SK-N-MC (cell line): ENCODE data around the gene DEAF1.

ENCODE experiments used
- EZH2 ChIP-seq: fragments of 200-600 bp; sonication (generic); IDR thresholded peaks from one replicate; pipeline ENCODE4 v1.6.1; 2017; ENCODE audit warnings: antibody characterized with exemption
- FOXP2 ChIP-seq: optimal IDR thresholded peaks from 2 replicates; pipeline ENCODE3; 2011; ENCODE audit warnings: mild to moderate bottlenecking, moderate library complexity; ENCODE audit not compliant: insufficient read depth; ENCODE audit errors: extremely low read length, control extremely low read depth
- POLR2AphosphoS5 ChIP-seq: IDR thresholded peaks from 2 replicates; pipeline ENCODE4 v1.6.1; 2012; ENCODE audit warnings: mild to moderate bottlenecking, low read depth, low read length, borderline replicate concordance

- no peak for TF ChIP-seq EZH2
- TF ChIP-seq POLR2AphosphoS5, result no peak
- no peak for TF ChIP-seq FOXP2
These were observed 25.7 kb upstream of the DEAF1 start for GRCh38 chr11:720642-721246.
